ELR (cell line): ENCODE data around the gene HAL.
"Not testable (repeated sequence)": the region's sequence is repeated elsewhere in the genome, so short reads cannot be mapped to it uniquely, and the experiment has no call there.

ENCODE experiments used
- DNase-seq: peaks from one replicate; pipeline ENCODE4 v3.0.0-alpha.2; 2015; ENCODE audit warnings: low read depth

HAL gene

DNA sequence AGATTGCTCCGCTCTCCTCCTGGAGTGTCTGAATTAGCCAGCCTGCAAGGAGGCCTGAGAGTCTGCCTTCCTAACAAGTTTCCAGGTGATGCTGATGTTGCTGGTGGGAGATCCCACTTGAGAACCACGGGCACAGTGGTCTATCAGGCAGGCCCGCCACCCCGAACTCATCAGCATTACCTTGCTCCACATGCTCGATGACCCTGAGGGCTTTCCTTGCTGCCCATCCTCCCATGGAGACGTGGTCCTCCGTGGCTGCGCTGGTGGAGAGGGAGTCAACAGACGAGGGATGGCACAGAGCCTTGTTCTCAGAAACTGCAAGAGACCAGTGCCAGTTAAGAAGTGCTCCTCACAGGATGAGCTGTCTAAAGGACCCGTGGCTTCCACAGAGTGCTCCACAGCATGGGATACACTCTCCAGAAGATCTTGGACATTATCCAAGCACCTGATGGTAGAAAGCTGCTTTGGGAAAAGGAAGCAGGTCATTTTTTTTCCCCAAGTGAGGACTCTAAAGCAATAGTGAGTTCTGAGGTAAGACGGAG lies 18.3 kb downstream of the HAL start:
- DNase-seq, result no peak

DNA sequence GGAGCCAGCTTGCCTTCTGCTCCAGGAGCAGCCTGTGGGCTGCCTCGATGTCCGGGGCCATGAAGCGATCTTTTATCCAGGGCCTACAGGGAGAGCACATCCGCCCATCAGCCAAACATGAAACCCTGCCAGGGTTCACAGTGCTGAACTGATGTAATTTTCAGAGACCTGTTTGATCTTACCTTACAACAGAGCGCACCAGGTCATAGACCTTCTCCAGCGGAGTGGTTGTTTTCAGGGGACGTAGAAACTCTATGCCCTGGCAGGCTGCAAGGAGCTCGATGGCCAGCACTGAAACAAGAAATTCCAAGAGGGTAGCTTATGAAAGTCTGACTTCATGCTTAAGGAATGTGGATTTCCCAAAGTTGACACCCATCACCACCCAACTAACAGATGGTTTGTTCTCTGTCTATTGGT lies 19.7 kb downstream of the HAL start:
- peak; percentile 40 for DNase-seq

DNA sequence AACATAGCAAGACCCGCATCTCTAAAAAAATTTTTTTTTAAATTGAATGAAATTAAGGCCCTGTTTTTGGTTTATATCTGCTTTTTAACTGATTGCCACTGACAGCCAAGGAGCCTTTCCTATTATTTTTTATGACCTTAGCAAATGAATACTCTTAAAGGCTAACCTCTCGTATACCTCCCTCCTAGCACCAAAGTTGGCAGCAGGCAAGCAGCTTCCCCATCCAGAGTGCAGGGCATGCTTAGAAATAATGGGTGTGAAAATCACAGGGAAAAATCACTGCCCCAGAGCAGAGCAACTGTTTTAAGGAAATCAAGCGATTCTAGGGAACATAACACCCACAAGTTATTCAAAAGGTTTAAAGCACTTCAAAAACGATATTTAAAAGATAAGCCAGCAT lies 20.7 kb downstream of the HAL start:
- DNase-seq, result no peak

DNA sequence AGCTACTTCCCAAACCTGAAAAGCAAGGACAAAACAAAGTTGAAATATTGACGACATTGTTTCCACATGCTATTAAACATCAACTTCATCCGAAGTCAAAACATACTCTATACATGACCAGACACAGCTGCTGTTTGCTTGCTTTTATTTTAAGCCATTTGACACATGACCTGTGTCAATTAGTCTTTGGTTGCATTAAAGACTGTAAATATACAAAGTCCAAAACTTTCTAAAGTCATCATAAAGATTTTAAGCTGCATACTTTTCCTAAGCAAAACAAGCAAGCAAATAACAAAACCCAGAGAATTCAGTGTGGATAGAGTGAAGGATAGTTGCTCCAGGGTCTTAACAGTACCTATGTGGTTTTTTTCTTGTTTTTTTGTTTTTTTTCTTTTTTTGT lies 21.8 kb downstream of the HAL start:
- no peak for DNase-seq

DNA sequence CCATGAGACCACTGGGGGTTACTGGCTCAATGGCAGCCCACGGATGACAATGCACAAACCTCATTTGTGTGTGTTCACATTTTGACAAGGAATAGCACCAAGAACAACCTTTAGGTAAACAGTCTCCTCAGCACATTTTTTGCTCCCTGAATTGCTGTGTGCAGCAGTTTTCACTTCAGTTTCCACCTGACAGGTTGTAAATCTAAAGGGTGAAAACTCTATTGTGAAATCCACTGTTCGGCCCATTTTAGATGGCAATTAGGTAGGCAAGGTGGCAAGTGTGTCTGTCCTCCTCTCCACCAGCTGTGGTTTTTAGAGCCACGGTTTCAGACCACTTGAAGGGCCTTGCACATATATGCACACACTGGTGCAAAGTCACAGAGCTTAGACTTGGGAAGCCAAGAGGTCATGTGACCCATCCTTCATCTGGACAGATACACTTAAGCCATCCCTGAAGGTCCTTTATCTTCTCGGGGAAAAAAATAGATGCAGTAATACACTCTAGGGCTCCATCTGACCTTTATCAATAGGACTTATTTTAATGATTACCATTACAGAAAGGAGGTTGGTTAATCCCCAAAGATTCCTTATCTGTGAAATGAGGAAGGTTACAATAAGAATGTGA lies 23.2 kb downstream of the HAL start:
- DNase-seq, result no peak

DNA sequence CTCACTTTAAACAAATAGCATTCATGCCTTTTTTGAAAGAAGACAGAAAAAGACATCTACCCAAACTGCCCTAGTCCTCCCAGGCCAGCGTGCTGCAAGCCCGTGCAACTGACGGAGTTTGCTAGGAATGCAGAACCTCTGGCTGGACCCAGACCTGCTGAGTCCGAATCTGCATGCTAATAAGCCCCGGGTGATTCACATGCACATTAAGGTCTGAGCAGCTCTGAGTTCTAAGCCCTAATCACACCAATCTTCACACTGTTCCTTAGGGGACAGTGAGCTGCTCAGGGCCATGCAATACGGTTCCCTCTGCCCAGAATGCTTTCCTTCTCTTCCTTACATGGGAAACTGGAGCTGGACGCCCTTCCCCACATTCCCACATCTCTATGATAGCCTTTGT lies 25.2 kb downstream of the HAL start:
- no peak for DNase-seq

DNA sequence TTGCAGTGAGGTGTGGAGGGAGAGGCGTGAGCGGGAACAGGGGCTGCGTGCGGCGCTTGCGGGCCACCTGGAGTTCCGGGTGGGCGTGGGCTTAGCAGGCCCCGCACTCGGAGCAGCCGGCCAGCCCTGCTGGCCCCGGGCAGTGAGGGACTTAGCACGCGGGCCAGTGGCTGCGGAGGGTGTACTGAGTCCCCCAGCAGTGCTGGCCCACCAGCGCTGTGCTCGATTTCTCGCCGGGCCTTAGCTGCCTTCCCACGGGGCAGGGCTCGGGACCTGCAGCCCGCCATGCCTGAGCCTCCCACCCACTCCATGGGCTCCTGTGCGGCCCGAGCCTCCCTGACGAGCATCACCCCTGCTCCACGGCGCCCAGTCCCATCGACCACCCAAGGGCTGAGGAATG lies 27.0 kb downstream of the HAL start:
- not testable (repeated sequence) for DNase-seq

DNA sequence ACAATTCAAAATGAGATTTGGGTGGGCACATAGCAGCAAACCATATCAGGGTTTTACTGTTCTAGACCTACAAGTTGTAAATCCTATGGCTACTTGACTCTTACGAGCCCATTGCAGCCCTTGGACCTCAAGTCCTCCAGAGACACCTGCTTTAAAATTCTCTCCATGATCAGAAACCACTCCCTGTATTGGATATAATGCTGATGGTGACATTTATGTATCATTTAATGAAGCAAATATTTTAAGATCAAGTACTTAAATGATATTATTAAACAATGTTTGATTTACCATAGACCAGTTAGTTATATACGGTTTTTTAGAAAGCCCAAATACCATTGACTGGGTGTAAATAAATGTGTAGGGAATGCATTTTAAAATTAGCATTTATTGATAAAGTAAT lies 28.8 kb downstream of the HAL start:
- DNase-seq, result no peak

DNA sequence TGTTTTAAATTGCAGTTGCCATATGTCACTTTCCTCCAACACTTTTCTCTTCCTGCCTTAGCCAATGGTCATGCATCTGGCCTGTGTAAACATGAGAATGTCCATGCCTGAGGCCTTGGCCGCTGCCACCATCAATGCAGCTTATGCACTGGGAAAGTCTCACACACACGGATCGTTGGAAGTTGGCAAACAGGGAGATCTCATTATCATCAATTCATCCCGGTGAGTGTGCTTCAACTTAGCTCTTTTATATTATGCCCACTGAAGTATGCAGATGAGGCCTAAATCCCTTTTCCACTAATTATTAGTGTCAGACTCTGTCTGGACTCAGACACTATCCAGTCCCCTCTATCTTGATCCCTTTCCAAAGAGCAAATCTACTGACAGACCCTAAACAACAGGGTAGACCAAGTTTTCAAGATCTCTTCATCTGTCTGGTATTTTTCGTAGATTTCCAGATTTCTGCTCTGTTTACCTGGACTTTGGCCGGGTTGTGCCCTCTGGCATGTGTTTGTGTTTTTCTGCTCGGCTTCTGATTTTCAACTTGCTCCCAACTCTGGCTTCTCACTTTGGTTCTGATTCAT lies 29.8 kb downstream of the HAL start:
- peak; percentile 7 for DNase-seq

DNA sequence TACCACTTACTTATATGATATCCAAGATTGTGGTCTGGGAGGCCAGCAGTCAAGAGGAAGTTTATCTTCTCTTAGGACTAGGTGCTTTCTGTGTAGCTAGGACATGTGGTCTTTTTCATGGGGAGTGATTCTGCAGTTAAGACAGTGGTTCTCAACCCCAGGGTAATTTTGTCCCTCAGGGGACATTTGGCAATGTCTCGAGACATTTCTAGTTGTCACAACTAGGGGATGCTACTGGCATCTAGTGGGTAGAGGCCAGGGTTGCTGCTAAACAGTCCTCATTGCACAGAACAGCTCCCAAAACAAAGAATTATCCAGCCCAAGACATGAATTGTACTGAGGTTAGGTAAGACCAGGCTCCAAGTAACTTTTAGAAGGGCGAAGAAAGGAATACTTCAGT lies 33.0 kb downstream of the HAL start:
- DNase-seq, result peak; percentile 19

DNA sequence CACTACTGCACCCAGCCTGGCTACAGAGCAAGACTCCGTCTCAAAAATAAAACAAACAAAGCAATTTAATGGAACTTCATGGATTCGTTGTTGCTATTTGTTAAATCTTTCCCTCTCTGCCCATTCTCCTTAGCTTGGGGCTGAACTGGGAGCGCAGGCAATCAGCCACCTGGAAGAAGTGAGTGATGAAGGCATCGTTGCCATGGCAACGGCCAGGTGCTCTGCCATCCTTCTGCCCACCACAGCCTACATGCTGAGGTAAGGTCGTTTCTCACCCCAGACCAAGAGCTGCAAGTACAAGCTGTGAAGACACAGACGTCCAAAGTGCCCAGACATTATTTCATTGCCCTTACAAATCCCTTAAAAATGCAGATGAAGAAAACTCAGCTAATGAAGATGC lies 33.9 kb downstream of the HAL start:
- DNase-seq, result no peak

DNA sequence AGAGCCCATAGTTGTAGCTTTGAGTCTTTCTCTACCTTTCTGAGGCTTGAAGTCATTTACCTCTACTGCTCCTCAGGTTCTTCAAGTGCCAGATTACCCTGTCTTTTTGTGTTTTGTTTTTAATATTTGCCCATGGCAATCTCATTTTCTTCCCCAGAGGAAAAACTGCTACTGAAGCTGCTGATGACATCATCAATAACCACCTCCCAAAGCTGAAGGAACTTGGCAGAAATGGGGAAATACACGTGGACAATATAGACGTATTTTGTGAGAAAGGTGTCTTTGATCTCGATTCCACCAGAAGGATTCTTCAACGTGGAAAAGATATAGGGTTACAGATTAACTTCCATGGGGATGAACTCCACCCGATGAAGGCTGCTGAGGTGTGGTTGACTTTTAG lies 35.9 kb downstream of the HAL start:
- DNase-seq, result no peak

DNA sequence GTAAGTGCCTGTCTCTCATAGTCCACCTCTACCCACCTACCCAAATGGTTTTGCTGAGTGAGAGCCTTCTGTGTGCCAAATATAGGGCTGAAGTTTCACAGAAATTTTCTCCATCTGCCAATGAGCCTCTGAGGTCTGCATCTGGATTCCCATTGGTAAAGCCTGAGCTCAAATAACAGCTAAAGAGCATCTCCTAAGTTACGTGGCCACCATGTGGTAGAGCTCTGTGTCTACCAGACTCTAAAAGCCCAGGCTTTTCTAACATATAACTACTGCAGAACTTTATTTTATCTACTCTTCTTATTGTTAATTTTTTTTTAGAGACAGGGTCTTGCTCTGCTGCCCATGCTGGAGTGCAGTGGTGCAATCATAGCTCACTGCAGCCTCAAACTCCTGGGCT lies 37.0 kb downstream of the HAL start:
- peak; percentile 51 for DNase-seq

DNA sequence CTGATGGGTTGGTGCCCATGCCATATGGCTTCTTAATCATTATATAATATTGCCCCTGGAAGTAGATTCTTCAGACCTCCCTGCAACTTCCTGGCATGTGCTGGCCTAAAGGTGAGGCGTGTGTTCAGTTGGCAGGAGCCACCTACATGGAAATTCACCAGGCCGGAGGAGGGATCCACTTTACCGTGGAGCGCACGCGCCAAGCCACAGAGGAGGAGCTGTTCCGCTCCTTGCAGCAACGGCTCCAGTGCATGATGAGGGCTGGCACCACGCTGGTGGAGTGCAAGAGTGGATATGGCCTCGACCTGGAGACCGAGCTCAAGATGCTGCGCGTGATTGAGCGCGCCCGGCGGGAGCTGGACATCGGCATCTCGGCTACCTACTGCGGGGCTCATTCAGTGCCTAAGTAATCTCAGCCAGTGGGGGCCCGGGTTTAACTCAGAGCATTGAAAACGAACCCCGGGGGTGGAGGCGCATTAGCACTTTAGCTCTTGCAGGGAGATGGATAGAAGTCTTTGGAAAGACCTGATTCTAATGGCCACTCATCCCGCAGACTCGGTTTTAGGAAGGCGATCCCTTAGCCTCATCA lies 39.5 kb downstream of the HAL start:
- DNase-seq, result no peak

DNA sequence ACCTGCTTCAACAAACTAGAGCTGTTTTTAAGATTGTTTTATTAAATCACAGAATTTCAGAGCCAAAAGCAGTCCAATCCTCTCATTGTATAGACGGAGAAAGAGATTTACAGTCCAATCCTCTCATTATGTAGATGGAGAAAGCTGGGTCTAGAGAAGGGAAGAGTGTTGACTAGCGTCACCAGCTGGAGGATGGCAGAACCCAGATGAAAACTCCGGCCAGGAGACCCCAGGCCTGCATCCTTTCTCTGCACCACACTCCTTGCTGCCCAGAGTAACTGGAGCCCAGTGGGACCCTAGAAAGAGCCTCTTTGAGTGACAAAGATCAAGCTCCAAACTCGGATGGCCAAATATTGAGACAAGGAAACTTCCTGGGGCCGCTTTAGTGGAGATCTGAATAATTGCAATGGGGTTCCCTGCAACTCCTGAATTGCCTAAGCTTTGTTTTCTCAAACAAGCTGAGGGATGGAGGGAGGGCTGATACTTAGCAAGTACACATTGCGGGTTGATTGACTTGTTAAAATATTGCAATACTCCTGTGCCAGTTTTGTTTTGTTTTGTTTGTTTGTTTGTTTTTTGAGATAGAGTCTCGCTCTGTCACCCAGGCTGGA lies 40.5 kb downstream of the HAL start:
- DNase-seq, result no peak

DNA sequence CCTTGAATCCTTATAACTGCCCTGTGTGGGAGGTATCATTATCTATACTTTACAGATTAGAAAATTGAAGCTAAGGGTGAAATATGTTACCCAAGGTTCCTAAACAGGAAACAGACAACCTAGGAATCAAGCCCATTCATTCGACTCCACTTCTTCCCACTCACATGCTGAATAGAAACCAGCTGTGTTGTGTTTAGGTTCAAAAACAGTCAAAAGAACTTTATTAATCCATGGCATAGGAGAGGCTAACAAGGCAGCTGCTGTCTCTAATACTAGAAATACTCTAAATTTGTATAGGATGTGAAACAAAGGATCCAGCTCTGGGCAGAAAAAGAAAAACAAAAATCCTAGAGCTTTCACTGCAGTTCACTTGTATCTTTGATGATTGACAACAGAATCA lies 43.1 kb downstream of the HAL start:
- no peak for DNase-seq

DNA sequence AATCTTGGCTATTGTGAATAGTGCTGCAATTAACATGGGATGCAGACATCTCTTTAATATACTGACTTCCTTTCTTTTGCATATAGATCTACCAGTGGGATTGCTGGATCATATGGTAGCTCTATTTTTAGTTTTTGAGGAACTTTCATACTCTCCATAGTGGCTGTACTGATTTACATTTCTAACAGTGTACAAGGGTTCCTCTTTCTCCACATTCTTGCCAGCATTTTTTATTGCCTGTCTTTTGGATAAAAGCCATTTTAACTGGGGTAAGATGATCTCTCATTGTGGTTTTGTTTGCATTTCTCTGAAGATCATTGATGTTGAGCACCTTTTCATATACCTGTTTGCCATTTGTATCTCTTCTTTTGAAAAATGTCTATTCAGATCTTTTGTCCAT lies 44.6 kb downstream of the HAL start:
- DNase-seq, result no peak

DNA sequence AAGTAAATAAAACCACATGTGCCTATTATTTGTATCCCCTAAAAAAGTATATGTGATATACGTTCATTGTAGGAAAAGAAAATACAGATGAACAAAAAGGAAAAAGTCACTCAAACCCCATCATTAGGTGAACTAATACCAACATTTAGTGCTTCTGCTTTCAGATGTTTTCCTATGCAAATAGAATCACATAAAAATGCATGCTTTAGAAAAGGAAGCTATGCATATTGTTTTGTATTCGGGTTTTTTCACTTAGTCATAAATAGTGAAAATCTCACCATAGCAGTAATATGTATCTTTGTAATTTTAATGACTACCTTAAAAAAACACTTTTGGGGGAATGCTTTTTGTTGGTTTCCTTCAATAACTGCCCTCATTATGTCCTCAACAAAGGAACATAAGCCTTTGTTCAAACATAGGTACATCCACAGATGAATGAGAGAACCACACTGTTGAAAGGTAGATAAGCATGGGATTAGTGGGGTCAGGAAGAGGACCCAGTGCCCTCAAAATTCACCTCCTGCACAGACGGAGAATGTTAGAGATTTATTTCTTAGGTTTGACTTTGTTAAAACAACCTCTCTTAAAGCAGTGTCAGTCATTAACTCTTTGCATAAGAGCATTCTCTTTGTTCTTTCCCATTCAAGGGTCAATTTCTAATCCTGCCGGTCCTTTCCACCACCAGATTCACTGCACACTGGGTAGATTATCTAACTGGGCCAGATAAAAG lies 46.5 kb downstream of the HAL start:
- no peak for DNase-seq

DNA sequence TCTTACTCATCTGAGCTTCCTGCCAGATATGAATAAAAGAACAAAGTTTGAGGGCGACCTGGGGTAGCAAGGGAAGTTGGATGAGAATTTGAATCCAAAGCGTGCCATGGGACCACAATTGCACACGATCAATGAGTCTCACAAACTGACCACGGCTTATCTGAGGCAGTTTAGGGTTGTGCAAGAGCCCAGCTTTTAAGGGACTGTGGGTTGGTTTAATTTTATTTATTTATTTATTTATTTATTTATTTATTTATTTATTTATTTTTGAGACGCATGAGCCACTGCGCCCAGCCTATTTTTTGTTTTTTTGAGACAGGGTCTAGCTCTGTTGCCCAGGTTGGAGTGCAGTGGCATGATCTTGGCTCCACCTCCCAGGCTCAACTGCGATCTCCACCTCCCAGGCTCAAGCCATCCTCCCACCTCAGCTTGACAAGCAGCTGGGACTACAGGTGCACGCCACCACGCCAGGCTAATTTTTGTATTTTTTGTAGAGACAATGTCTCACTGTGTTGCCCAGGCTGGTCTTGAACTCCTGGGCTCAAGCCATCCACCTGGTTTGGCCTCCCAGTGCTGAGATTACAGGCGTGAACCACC lies 51.9 kb downstream of the HAL start:
- DNase-seq, result no peak

DNA sequence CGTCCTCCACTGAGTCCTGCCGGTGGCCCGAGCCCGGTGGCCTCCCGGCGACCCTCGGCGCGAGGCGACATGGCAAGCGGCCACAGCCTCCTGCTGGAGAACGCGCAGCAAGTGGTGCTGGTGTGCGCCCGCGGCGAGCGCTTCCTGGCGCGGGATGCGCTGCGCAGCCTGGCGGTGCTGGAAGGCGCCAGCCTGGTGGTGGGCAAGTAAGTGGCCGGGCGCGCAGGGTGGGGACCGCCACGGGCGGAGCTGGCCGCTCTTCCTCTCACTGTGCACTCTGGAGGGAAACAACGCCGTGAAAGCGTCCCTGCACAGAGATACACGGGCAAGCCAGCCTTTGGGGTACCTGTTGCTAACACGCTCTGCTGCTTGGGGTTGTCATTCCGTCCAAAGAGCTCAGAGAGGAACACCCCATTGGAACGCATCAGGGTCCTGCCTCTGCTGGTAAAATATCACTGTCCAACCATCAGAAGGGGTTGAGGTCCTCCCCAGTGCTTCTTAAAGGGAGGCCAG lies 52.8 kb downstream of the HAL start, which contains the start of gene AMDHD1:
TSS of gene AMDHD1 (plus strand) at position 2 of the 513 bp plus-strand sequence. CDS start at position 70, 68 bp downstream.
- DNase-seq, result peak; percentile 68

DNA sequence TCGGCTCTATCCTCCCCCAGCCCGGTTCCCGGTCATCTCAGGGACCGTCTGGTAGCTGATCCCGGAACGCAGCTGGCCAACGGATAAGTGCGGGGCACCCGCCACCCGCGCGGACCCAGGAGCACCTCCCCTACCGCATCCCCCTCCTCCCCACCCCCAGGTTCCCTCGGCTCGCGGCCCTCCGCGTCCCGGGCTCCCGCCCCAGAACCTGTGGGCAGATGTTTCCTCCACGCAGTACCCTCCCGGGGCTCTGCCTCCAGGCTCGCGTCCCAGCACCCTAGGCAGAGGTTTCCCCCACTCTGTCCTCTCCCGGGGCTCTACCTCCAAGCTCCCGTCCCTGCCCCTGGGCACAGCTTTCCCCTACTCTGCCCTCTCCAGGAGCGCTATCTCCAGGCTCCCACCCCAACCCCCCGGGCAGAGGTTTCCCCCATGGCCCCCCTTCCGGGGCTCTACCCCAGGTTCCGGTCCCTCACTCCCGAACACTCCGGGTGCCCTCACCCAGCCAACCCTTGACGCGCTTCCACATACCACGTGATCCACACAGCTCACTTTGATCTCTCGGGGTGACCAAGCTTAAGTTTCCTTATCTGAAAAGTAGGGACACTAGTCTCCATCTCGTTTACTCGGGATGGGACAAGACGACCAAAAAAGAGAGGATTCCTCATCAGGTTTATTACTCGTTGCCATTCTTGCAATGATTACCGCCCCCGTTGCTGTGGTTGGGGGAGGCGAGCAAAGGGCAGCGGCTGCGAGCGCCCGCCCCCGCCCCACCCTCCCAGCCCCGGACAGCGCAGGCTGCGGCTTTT lies 53.4 kb downstream of the HAL start, which contains the start of gene CCDC38:
TSS of gene CCDC38 (minus strand) at position 91 of the 806 bp plus-strand sequence. CDS start 6,105 bp downstream, outside the sequence.
- DNase-seq, result peak; percentile 88
